NCI-H1694 treated with DMSO at 0.1 percent for 48 hours (cell line): ENCODE measurements around the gene WNT1.

ENCODE experiments used
- DNase-seq: peaks from one replicate; lab custom pipeline; 2025; lab: John Stamatoyannopoulos, UW

Gene WNT1

DNA sequence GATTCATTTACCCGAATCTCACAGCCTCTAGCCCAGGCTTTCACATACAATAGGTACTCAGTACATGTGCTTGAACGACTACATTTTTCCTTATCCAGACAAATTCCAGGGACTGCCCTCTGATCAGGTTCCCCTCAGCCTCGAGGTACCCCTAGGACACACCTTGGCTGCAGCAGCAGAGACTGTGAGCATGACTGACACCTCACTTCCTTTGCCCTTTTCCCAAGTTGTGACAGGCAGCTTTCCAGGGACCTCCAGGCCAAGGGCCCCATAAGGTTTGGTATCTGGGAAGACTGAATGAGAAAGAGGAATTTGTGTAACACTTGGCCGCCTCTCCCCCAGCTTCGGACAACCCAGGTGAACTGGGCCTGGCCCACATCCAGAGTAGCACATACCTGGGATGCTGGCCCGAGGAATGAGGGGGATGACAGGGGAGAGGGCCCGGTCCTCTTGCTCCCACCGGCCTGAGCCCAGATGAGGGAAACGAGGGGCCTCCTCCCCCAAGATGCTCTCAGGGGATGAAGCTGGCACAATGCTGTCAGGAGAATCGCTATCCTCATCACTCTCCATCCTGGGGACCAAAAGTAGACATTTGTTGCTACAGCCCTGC, 50.6 kb downstream of the WNT1 start:
- no peak for DNase-seq

DNA sequence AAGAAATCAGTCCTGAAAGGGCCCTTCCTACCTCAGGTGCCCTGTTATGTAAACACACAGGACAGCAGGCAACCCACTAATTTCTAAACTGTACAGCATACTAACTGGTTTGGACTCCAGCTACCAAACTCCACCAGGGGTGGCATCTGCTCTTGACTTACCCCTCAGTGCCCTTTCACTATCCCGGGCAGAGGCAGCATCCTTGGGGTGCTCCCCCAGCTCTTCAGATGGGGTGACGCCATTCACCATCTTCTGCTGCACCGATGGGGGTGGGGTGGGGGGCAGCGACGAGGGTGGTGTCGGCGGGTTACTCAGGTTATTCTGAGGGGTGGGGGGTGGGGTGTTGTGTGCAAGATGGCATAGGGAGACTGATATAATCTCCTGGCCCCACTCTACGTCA, 52.0 kb downstream of the WNT1 start:
- no peak for DNase-seq

DNA sequence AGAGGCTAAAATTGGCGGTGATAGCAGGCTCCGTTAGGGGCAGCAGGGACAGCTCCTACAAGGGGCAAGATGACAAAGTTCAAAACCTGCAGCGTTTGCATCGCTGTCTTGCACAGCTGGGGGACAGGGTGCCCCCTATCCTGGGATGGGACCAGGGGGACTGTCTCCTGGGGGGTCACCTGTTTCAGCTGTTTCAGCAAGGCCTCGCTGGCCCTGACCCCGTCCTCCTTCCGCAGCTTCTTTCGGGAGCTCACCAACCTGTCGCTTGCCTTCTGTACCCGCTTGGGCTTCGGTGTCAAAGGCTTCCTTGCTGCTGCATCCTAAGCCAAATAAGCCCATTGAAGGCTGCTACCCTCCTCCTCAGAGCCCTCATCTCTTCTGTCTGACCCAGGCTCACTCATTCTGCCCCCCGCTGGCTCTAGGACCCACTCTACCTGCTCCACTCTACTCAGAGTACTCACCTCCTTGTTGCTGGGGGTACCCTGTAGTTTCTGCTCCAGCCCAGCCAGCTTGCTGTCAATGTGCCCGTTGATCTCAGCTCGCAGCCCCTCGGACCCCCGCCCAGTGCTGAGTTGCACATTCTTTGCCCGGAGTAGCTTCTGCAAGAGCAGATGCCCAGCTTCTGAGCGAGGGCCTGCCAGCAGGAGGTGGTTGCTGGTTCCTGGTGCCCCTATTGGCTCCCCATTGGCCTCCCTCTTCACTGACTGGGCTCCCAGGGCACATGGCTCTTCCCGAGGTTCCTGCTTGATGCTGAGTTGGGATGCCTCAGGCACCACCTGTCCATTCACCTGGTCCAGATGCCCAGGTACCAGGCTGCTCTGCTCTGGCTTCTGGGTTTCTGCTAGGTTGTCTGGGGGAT, 52.8 kb downstream of the WNT1 start:
- no peak for DNase-seq

DNA sequence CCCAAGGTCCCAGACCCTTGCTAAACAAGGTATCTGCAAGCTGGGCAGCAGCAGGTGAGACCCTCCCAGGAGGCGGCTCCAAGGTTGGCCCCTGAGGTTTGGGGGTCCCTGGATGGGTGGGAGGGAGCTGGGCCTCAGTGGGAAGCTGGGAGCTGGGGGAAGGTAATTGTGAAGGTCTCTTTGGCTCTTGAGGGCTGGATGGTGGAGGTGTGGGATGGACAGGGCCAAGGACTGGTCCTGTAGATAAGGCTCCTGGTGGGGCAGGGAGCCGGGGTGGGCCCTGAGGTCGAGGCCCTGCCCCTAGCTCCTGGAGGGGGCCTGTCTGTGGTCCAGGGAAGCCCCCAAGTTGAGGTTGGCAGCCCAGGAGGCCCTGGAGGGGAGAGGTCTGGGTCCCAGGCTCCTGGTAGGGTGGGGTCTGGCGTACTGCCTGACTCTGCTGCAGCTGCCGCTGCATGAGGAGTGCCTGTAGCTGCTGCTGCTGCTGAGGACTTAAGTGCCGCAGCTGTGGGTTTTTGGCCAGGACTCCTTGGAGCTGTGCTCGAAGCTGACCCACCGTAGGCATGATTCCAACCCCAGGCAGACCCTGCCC, 53.5 kb downstream of the WNT1 start:
- DNase-seq = no peak
